ENCODE results near the gene AAK1.
A peak's percentile ranks its signal among the peaks of the same experiment; 100 is the strongest.
"Not testable (repeated sequence)": the region's sequence is repeated elsewhere in the genome, so short reads cannot be mapped to it uniquely, and the experiment has no call there.

The AAK1 gene

DNA sequence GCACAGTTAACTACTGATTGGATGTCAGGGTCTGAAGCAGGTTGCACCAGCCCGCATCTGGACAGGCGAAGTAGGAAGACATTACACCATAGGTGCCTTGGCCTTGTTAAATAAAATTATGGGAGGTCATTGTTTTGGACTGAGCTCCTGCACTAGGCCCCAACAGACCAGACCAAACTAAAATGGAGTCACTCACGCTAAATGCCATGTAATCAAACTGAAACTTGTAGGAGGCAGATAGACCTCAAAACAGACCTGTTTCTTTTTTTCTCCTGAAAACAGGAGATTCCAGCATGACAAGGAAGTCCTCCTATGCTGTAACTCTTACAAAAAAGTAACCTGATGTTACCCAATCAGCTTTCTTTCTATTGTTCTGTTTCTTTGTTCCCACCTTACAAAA lies 190.9 kb downstream of the AAK1 start:
- no peak for DNase-seq (ENCODE audit: low spot score)

- DNase-seq (ENCODE audit: low spot score) = no peak
Observed at GRCh38 chr2:69450735-69451416, 192.7 kb downstream of the AAK1 start.

DNA sequence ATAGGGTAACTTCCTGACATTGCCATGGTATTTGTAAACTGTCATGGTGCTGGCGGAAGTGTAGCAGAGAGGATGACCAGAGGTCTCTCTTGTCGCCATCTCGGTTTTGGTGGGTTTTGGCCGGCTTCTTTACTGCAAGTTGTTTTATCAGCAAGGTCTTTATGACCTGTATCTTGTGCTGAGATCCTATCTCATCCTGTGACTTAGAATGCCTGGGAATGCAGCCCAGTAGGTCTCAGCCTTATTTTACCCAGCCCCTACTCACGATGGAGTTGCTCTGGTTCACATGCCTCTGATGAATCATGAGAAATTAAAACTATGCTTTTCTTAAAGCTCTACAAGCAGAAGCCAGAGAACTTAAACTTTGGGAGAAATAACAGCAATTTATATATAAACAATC lies 193.6 kb downstream of the AAK1 start:
- DNase-seq (ENCODE audit: low spot score) = no peak

- DNase-seq (ENCODE audit: low spot score) = not testable (repeated sequence)
Observed at GRCh38 chr2:69443673-69444072, 199.9 kb downstream of the AAK1 start.

DNA sequence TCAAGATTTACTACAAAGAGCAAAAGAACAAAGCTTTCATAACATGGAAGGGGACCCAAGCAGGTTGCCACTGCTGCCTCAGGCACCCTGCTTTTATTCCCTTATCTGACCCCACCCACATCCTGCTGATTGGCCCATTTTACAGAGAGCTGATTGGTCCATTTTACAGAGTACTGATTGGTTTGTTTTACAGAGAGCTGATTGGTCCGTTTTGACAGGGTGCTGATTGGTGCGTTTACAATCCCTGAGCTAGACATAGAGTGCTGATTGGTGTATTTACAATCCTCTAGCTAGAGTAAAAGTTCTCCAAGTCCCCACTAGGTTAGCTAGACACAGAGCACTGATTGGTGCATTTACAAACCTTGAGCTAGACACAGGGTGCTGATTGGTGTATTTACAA lies 204.0 kb downstream of the AAK1 start:
- not testable (repeated sequence) for DNase-seq (ENCODE audit: low spot score)

- DNase-seq (ENCODE audit: low spot score) = no peak
Observed at GRCh38 chr2:69438580-69438979, 205.0 kb downstream of the AAK1 start.

- DNase-seq (ENCODE audit: low spot score) = no peak
Observed at GRCh38 chr2:69437751-69438154, 205.8 kb downstream of the AAK1 start.

DNA sequence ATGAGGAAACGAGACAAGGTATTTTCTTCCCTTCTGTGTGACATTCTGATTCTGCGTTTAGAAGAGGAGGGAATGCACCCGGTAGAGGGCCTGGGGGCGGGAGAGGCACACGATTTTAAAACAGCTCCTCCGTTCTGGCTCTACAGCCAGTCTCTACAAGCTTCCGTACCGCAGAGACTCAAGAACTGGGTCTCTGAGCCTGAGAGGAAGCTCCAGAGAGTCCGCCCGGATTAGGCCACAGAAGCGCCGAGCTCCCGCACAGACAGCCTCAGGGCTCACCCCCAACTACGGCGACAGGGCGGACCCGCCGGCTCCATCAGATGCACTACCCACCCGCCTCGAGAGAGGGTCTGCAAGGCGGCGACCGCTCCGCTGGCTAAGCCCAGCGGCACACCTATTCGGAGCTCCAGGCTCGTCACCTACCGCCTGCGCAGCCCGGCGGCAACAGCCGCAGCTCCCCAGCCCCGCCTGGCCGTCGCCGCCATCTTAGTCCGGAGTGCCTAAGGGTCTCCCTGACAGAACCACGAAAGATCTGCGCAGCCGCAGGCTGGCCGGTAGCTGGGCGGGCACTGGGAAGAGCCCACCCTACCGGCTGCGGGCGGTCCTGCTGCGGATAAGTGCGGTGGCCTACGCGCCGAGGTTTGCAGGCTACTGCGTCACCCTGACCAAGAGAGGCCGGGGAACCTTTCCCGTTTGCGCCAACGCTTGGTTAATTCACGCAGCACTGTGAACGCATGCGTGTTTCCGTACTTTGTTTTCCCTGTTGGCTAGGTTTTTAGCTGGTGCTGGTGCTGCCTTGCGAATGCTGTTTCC lies 206.4 kb downstream of the AAK1 start, which contains the start of gene NFU1:
TSS of gene NFU1 (minus strand) at position 498 of the 813 bp plus-strand sequence. CDS start at position 485, 13 bp downstream.
- DNase-seq (ENCODE audit: low spot score) = peak; percentile 100

DNA sequence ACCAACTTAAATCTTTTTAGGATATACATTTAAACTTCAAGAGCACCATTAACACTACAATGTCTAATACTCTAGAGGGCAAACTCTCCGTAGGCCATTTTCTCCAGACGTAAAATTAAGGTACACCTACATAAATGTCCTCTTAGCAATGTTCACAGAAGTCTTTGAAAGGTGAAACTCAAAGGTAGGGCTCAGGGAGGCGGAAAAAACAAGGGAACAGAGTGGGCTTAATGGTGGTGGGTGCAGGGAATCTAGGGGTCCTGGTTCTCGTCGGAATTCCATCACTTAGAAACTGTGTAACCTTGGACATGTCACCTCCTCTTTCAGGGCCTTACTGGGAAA lies 207.0 kb downstream of the AAK1 start:
- DNase-seq (ENCODE audit: low spot score) = no peak

GRCh38 chr2:69434753-69435152 lies 208.8 kb downstream of the AAK1 start:
- DNase-seq (ENCODE audit: low spot score) = no peak

GRCh38 chr2:69429491-69430183 lies 213.9 kb downstream of the AAK1 start:
- DNase-seq (ENCODE audit: low spot score) = no peak

- DNase-seq (ENCODE audit: low spot score) = no peak
Observed at GRCh38 chr2:69428981-69429380, 214.6 kb downstream of the AAK1 start.

DNA sequence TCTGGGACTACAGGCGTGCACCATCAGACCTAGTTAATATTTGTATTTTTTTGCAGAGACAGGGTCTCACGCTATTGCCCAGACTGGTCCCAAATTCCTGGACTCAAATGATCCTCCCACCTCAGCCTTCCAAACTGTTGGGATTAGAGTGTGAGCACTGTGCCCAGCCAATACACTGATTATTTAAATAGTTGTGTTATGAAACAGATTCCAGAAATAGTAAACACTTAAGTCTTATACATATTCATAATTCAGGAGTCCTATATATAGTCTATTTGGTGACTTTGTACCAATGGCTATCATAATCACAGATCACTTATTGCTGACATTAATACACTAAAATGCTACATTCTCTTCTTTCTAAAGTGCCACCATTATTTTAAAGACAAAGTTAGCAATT lies 219.1 kb downstream of the AAK1 start:
- no peak for DNase-seq (ENCODE audit: low spot score)

- no peak for DNase-seq (ENCODE audit: low spot score)
Observed at GRCh38 chr2:69422198-69422597, 221.3 kb downstream of the AAK1 start.

DNA sequence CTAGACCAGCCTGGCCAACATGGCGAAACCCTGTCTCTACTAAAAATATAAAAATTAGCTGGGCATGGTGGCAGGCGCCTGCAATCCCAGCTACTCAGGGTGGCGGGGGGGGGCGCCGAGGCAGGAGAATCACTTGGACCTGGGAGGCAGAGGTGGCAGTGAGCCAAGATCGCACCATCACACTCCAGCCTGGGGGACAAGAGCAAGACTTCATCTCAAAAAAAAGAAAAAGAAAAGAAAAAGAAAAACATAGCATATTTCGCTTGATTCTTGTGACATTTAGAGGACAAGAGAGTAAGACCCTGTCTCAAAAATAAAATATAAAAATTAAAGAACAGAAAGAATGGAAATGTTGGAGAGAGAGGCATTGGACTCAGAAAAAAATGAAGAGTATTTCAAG lies 224.4 kb downstream of the AAK1 start:
- DNase-seq (ENCODE audit: low spot score) = not testable (repeated sequence)

DNA sequence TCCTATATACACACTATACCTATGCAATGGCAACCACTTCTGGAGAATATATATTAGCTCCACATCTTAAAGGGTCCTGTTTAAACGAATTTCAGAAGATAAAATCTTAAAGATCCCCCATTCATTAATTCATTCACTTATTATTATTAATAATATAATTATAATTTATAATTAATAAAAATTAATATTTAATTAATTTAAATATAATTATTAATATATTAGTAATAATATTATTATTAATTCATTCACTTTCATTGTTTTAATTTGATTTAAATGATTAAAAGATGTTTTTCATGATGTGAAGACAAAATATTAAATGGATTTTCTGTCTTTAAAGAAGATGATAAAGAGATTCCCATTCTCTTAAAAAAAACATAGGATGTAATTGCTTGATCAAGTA lies 227.4 kb downstream of the AAK1 start:
- no peak for DNase-seq (ENCODE audit: low spot score)
